Subcutaneous abdominal adipose tissue (tissue), 5 donors: ENCODE data around the gene PXMP4.
A peak's percentile ranks its signal among the peaks of the same experiment; 100 is the strongest.

Experiments used
- H3K27ac ChIP-seq: one replicate; pipeline ENCODE4 v1.7.0; 2013; ENCODE audit warnings: low read depth, mild to moderate bottlenecking, inconsistent platforms, low read length, moderate library complexity
- H3K27me3 ChIP-seq, 5 donors: one replicate each; pipeline ENCODE4 v1.7.0; 2013; ENCODE audit warnings: low read length in 5 of 5, inconsistent platforms in 1 of 5; ENCODE audit not compliant: control insufficient read depth in 5 of 5, insufficient read depth in 4 of 5
- H3K36me3 ChIP-seq, 5 donors: one replicate each; pipeline ENCODE4 v1.7.0; 2013; ENCODE audit warnings: low read length in 5 of 5; ENCODE audit not compliant: control insufficient read depth in 5 of 5, insufficient read depth in 5 of 5
- H3K4me1 ChIP-seq, 5 donors: one replicate each; pipeline ENCODE4 v1.7.0; 2013; ENCODE audit warnings: low read length in 5 of 5, mild to moderate bottlenecking in 3 of 5, moderate library complexity in 1 of 5; ENCODE audit not compliant: control insufficient read depth in 5 of 5, insufficient read depth in 5 of 5
- H3K4me3 ChIP-seq, 5 donors: one replicate each; pipeline ENCODE4 v1.7.0; 2013; ENCODE audit warnings: low read length in 5 of 5, low read depth in 1 of 5
- H3K9ac ChIP-seq, 5 donors: one replicate each; pipeline ENCODE4 v1.7.0; 2013; ENCODE audit warnings: low read length in 5 of 5, mild to moderate bottlenecking in 4 of 5, moderate library complexity in 3 of 5
- H3K9me3 ChIP-seq, 5 donors: one replicate each; pipeline ENCODE4 v1.7.0; 2013; ENCODE audit warnings: low read length in 5 of 5; ENCODE audit not compliant: control insufficient read depth in 5 of 5
- donor health status: healthy.
- donor health status: healthy.
- donor health status: healthy.
- donor health status: healthy.
- donor health status: healthy.

PXMP4 gene

DNA sequence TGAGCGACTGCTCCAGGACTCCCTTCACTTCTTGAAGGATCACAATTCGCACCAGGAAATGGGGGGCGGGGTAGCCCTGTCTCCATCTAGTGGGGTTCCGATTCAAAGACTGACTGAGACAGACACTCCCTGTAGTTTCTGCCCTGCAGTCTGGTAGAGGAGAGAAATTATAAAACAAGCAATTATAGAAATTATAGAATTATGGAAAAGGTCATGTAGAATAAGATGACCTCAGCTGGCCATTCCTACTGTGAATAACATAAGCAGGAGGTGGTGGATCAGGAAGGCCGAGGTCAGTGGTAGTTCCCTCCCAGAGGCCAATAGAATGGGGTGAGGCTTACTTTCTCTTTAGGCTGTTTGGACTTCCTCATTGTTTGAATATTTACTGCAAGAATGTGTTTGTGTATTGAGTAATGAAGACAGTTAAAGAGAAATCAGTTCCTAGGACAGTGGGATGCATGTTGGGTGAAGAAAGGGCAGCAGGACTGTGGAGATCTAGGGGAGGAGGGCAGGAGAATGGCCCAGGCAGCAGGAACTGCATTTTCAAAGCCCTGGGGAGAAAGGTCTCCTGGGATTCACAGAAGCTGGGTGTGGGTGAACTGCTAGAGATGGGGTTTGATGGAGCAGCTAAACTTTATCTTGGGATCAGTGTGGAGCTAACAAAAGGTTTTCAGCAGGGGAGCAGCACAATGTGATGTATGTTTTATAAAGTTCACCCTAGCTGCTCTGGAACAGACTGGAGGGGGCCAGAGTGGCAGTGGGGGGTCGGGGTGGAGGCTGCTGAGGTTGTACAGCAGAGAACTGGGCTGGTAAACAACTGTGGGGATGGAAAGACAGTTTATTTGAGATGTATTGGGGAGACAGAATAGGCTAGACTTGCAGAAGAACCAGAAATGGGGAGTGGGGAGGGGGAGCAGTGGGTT is 13.8 kb upstream of the PXMP4 start:
- H3K27ac ChIP-seq, result peak overlapping the region; percentile 28
- H3K9ac ChIP-seq, result peak overlapping the region in 1 of 5 donors; percentile 12
- H3K4me3 ChIP-seq, result peak overlapping the region in 1 of 5 donors; percentile 24
- H3K36me3 ChIP-seq, result no peaks in the 10 kb centered on the region
- H3K27me3 ChIP-seq, result no peaks in the 10 kb centered on the region
- peaks cover 0 to 30% (median 25%) of the 10 kb centered on the region in 5 donors for H3K4me1 ChIP-seq
- H3K9me3 ChIP-seq, result peaks cover 6 to 17% (median 14%) of the 10 kb centered on the region in 5 donors

DNA sequence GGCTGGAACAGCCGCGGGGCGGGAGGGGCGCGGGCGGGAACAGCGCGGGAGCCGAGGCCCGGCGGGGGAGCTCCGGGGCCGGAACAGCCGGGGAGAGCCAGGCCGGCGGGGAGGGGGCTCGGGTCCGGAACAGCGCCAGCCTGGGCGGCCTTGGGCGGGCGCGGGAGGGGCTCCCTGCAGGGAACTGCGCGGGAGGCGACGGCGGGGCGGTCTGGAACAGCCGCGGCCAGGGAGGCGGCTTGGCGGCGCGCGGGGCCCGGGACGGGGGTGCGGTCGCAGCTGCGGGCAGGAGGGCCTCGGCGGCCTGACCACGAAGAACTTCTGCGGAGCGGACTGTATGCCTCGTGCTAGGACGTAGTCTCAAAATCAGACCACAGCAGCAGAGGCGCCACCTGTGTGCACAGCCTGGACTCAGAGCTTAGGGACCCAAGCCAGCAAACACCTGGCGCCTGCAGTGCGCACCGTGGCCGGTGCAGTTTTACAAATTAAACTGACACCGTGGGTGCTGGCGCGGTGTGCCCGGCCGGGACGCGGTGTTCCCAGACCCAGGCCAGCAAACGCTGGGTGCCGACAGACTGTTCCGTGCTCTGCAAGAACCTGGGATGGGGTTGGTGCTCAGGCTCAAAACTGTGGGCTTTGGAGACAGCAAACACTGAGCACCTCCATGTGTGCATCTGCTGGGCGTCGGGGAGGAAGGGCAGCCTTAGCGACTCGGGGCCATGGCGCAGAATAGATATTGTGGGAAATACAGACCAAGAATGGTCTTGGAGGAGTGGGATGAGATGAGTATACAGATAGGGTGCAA is 12.3 kb upstream of the PXMP4 start:
- Histone ChIP-seq H3K4me3 (peak overlapping the region; percentile 65 to 84 (median 76)), H3K9me3 (peaks cover 6 to 12% (median 11%) of the 10 kb centered on the region in 5 donors), H3K27me3 (no peaks in the 10 kb centered on the region)

GRCh38 chr20:33731693-33732165 is 11.6 kb upstream of the PXMP4 start, which contains the start of gene ZNF341:
Gene ZNF341 (plus strand): TSS chr20:33731996. CDS start chr20:33732022, 26 bp downstream.
- peaks cover 0 to 30% (median 25%) of the 10 kb centered on the region in 5 donors for H3K4me1 ChIP-seq
- H3K9ac ChIP-seq, result peak within 1 kb of the TSS in 4 of 5 donors; percentile 44 to 80 (median 74)
- peak within 1 kb of the TSS; percentile 65 to 84 (median 76) for H3K4me3 ChIP-seq
- no peaks in the 10 kb centered on the region for H3K27me3 ChIP-seq
- peak within 1 kb of the TSS; percentile 30 for H3K27ac ChIP-seq
- H3K9me3 ChIP-seq, result peaks cover 3 to 8% (median 8%) of the 10 kb centered on the region in 5 donors
- H3K36me3 ChIP-seq, result no peaks in the 10 kb centered on the region

More for the DNA sequence above, 12.3 kb upstream of the PXMP4 start:
- Histone ChIP-seq H3K4me1 (peaks cover 0 to 30% (median 25%) of the 10 kb centered on the region in 5 donors), H3K27ac (peak overlapping the region; percentile 23), H3K9ac (peak overlapping the region in 4 of 5 donors; percentile 5 to 80 (median 70)), H3K36me3 (no peaks in the 10 kb centered on the region)

DNA sequence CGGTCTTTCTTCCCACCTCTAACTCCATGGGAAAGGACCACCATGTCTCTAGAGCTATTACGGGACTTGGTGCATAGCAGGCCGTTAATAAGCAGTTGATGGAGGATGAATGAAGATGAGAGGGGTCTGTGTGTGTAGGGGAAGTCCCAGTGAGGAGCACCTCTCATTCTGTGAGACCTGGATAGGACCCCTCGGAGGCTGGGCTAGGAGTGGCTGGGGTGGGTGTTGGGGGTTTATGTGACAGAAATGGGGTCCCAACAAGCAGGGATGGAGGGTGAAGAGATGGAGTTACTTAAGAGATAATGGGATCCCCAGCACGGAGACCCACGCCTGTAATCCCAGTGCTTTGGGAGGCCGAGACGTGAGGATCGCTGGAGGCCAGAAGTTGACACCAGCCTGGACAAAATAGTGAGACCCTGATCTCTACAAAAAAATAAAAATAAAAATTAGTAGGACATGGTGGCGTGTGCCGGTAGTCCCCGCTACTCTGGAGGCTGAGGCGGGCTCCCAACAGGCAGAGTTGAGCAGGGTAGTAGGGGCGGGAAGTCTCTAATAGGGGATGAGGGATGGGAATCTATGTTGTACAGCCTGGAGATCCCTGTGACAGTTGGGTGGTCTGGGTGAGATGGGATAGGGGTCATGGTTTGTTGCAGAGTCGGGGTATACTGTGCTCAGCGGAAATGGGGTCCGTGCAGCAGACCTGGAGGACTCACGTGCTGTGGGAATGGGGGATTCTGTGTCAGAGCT is 11.0 kb upstream of the PXMP4 start:
- Histone ChIP-seq H3K27ac (peak overlapping the region; percentile 30), H3K4me1 (peaks cover 0 to 30% (median 25%) of the 10 kb centered on the region in 5 donors), H3K9me3 (peaks cover 0 to 2% (median 1%) of the 10 kb centered on the region in 5 donors), H3K27me3 (no peaks in the 10 kb centered on the region), H3K9ac (peak overlapping the region in 4 of 5 donors; percentile 23 to 74 (median 53)), H3K4me3 (peak overlapping the region; percentile 59 to 74 (median 65)), H3K36me3 (no peaks in the 10 kb centered on the region)

GRCh38 chr20:33729101-33729500 is 9.0 kb upstream of the PXMP4 start:
- Histone ChIP-seq H3K4me1 (peaks cover 0 to 25% (median 21%) of the 10 kb centered on the region in 5 donors), H3K27ac (no peak overlapping the region), H3K4me3 (no peak overlapping the region), H3K27me3 (no peaks in the 10 kb centered on the region), H3K9ac (no peak overlapping the region), H3K9me3 (no peaks in the 10 kb centered on the region), H3K36me3 (no peaks in the 10 kb centered on the region)

DNA sequence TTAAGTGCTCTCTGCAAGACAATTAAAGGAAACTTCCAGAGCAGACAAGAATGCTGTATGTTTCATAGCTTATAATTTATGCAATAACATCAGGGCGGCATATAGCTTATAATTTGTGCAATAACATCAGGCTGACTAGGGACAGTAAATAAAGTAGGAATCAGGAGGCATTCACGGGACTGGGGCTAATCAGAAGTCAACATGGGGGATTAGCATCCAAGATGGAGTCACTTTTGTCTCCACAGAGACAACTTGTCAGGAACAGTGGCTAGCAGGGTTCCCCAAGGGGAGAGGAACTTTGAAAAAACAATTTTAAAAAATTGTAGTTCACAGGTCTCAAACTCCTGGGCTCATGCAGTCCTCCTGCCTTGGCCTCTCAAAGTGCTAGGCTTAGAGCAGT is 8.4 kb upstream of the PXMP4 start:
- Histone ChIP-seq H3K36me3 (no peaks in the 10 kb centered on the region), H3K4me1 (peaks cover 0 to 19% (median 14%) of the 10 kb centered on the region in 5 donors), H3K9me3 (no peaks in the 10 kb centered on the region), H3K27me3 (no peaks in the 10 kb centered on the region), H3K27ac (no peak overlapping the region), H3K9ac (no peak overlapping the region), H3K4me3 (no peak overlapping the region)

DNA sequence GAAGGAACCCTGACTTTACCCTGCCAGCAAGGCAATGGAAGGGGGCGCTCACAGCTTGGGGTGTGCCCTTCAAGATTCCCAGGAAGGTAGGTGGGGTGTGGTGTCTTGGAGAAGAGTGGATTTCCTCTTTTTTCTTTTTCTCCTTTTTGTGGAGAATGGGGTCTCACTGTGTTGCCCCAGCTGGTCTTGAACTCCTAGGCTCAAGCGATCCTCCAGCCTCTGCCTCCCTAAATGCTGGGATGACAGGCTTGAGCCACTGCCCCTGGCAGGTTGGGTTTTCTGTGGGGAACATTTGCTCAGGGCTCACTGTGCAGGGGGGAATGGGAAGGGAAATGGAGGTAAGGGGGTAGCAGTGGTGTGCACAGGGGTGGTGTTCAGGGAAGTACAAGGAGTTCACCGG is 7.7 kb upstream of the PXMP4 start:
- Histone ChIP-seq H3K9ac (no peak overlapping the region), H3K4me3 (no peak overlapping the region), H3K27ac (no peak overlapping the region), H3K36me3 (no peaks in the 10 kb centered on the region), H3K27me3 (no peaks in the 10 kb centered on the region), H3K4me1 (peaks cover 0 to 13% (median 11%) of the 10 kb centered on the region in 5 donors), H3K9me3 (no peaks in the 10 kb centered on the region)

GRCh38 chr20:33727115-33727479 is 7.0 kb upstream of the PXMP4 start:
- no peak overlapping the region for H3K4me3 ChIP-seq
- H3K27me3 ChIP-seq, result no peaks in the 10 kb centered on the region
- no peak overlapping the region for H3K27ac ChIP-seq
- H3K9ac ChIP-seq, result no peak overlapping the region
- no peaks in the 10 kb centered on the region for H3K36me3 ChIP-seq
- no peaks in the 10 kb centered on the region for H3K9me3 ChIP-seq
- H3K4me1 ChIP-seq, result peaks cover 0 to 7% (median 5%) of the 10 kb centered on the region in 5 donors

DNA sequence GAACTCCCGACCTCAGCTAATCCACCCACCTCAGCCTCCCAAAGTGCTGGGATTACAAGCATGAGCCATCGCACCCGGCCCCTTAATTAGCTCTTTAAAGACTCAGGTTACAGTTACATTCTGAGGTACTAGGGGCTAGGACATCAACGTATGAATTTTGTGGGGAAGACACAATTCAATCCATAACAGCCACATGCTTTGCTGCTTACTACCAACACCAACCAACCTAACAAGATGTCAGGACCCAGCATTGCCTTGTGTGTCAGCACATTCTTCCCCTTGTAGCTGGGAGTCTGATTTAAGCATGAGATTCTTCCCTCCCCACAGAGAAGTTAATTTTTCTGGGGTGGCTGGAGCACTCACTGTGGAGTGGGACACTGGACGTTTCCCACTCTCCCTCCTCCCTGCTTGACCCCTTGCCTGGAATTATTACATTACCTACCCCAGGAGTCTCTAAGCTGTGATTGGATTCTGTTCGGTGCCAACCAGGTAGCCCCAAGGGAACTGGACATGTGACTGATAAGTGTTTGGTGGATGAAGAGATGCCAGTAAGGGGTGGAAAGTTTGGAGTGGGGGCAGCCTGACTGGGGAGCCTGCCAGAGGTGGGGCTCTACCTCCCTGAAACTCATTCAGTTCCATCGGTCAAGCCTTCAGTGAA is 5.6 kb upstream of the PXMP4 start:
- Histone ChIP-seq H3K36me3 (no peaks in the 10 kb centered on the region), H3K27me3 (no peaks in the 10 kb centered on the region), H3K4me3 (no peak overlapping the region), H3K27ac (no peak overlapping the region), H3K4me1 (peaks cover 0 to under 1% (median 0%) of the 10 kb centered on the region in 5 donors), H3K9ac (no peak overlapping the region), H3K9me3 (no peaks in the 10 kb centered on the region)
